ENCODE data around the gene LRP1B. TPM values are rescaled to one million over a fixed set of nuclear protein-coding genes. Genes with fewer than 3 reads are reported as not detected.

The LRP1B gene
- polyA plus RNA-seq, 1 of the 3 experiments (the other 2 are of a cell fraction): 0.28 TPM

DNA sequence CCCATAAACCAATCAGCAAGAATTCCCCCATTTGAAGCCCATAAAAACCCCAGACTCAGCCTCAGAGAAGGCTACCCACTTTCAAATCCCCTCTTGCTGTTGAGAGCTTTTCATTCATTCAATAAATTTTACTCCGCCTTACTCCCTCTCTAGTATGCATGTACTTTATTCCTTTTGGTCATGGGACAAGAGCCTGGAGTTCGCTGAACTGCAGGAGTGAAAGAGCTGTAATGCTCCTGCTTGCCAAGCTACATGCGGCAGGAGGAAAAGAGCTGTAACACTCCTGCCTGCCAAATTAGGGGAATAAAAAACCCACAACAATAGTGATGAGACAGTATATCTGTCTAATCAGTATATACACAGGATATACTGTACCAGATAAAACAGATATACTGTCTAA is 1261.7 kb downstream of the LRP1B start (continued):
- TF ChIP-seq CTCF (IDR thresholded peaks at IDR 0.05) (no peak), RAD21 (IDR thresholded peaks at IDR 0.05; ENCODE audit: low read length) (no peak), RFX5 (IDR thresholded peaks at IDR 0.05; ENCODE audit: low read length) (no peak)

DNA sequence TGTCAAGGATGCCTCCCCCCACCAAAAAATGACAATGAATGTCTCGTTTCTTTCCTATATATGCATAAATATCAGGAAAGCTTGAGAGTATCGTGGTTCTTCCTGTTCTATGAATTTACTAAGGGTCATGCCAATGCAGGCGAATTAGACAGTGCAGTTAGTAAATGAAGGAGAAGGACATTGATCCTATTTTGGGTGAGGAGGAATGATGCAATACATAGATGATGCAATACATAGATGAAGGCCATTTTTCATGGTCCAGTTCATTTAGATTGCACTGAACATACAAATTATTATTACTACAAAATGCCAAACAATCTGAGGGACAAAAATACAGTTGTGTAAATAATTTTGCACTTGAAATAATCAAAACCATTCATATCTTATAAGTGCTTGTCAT is 1265.0 kb downstream of the LRP1B start:
- 75% methylated on average over 3 of the region's 3 CpGs for WGBS (ENCODE audit: low lambda C conversion rate)
- Histone ChIP-seq H3K36me3 (replicated peaks in 1 of 2; ENCODE audit: control insufficient read depth in 1 of 2, insufficient read depth in 2 of 2, low read length in 1 of 2) (no peaks in the 10 kb centered on the region), H3F3A (replicated peaks; ENCODE audit: insufficient read depth) (no peaks in the 10 kb centered on the region), H3K79me2 (ENCODE audit: insufficient read depth) (no peaks in the 10 kb centered on the region), H3K9me2 (no peaks in the 10 kb centered on the region), H4K20me1 (ENCODE audit: insufficient read depth) (no peaks in the 10 kb centered on the region), H3K4me3 (ENCODE audit: low read depth in 2 of 2, low read length in 1 of 2) (no peak overlapping the region), H3K27me3 (ENCODE audit: insufficient read depth) (no peaks in the 10 kb centered on the region), H3K4me2 (no peak overlapping the region), H3K9me3 (0 out of 2 replicates have a peak, but pooled peaks cover 2% of the 10 kb centered on the region), H3K27ac (ENCODE audit: low read depth in 2 of 2, low read length in 1 of 2) (no peak overlapping the region), H3K4me1 (ENCODE audit: control insufficient read depth in 1 of 2, insufficient read depth in 2 of 2, low read depth in 1 of 2, low read length in 1 of 2) (no peaks in the 10 kb centered on the region; a peak in 1 of 4 replicates), H2AFZ (ENCODE audit: low read depth) (no peak overlapping the region), H3K9ac (no peak overlapping the region)
- TF ChIP-seq RFX5 (IDR thresholded peaks at IDR 0.05; ENCODE audit: low read length) (no peak), CHD2 (IDR thresholded peaks at IDR 0.05; ENCODE audit: low read length, partially characterized antibody) (no peak), ELF1 (IDR thresholded peaks at IDR 0.05) (no peak), CTCF (IDR thresholded peaks at IDR 0.05) (no peak), FOSL2 (IDR thresholded peaks at IDR 0.05; ENCODE audit: borderline replicate concordance, low read depth) (no peak), SIN3A (IDR thresholded peaks at IDR 0.05; ENCODE audit: borderline replicate concordance, low read depth, low read length) (no peak), MXI1 (IDR thresholded peaks at IDR 0.05; ENCODE audit: low read depth, low read length) (no peak), NFIC (IDR thresholded peaks at IDR 0.05; ENCODE audit: borderline replicate concordance) (no peak), GATA2 (CRISPR knock-in tag; IDR thresholded peaks at IDR 0.05) (no peak), USF2 (IDR thresholded peaks at IDR 0.05; ENCODE audit: borderline replicate concordance, low read depth, low read length) (no peak), RXRA (IDR thresholded peaks at IDR 0.05; ENCODE audit: borderline replicate concordance, low read depth) (no peak), POLR2AphosphoS5 (IDR thresholded peaks at IDR 0.05; ENCODE audit: low read depth, low read length) (no peak), EP300 (IDR thresholded peaks at IDR 0.05; ENCODE audit: borderline replicate concordance in 1 of 2, low read depth in 1 of 2, low read length in 1 of 2) (no peak)
- TF ChIP-seq, protein P1, sequence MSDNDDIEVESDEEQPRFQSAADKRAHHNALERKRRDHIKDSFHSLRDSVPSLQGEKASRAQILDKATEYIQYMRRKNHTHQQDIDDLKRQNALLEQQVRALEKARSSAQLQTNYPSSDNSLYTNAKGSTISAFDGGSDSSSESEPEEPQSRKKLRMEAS (IDR thresholded peaks at IDR 0.05; ENCODE audit: low read depth): no peak
- TF ChIP-seq, protein P2, sequence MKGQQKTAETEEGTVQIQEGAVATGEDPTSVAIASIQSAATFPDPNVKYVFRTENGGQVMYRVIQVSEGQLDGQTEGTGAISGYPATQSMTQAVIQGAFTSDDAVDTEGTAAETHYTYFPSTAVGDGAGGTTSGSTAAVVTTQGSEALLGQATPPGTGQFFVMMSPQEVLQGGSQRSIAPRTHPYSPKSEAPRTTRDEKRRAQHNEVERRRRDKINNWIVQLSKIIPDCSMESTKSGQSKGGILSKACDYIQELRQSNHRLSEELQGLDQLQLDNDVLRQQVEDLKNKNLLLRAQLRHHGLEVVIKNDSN (IDR thresholded peaks at IDR 0.05; ENCODE audit: borderline replicate concordance, low read depth): no peak
- no peak for DNase-seq
- ChIA-PET POLR2A (no interaction called here), CTCF (interaction anchor here (0.7 kb wide), 1 partner anchor 689 kb away, joined by 3 read pairs; no protein-coding TSS in a partner anchor)
